Cardiac muscle cell (in vitro differentiated cells and primary cell): ENCODE measurements around the gene BCAR1. TPM values are rescaled to one million over a fixed set of nuclear protein-coding genes. Genes with fewer than 3 reads are reported as not detected.

Experiments used
- DNase-seq, 2 donors: peaks; one replicate each; pipeline versions ENCODE4 v3.0.0 to v3.0.0-alpha.2; 2010 to 2017; ENCODE audit warnings: low read depth in 1 of 2, low spot score in 1 of 2
- H3K27ac ChIP-seq: fragments of 200-600 bp; sonication (generic); 2 replicates; pipeline ENCODE4 v1.5.1; 2016
- H3K27me3 ChIP-seq: fragments of 200-600 bp; sonication (generic); 2 replicates; pipeline ENCODE4 v1.6.0; 2016; ENCODE audit warnings: control low read depth
- H3K36me3 ChIP-seq: fragments of 200-600 bp; sonication (generic); 2 replicates; pipeline ENCODE4 v1.5.1; 2016; ENCODE audit warnings: control low read depth
- H3K4me1 ChIP-seq: fragments of 200-600 bp; sonication (generic); 2 replicates; pipeline ENCODE4 v1.8.1; 2017; ENCODE audit warnings: low read depth, mild to moderate bottlenecking, mixed run types
- H3K4me3 ChIP-seq: fragments of 200-600 bp; sonication (generic); 2 replicates; pipeline ENCODE4 v1.5.1; 2016; ENCODE audit warnings: mild to moderate bottlenecking
- H3K9me3 ChIP-seq: fragments of 200-600 bp; sonication (generic); 2 replicates; pipeline ENCODE4 v1.5.1; 2017; ENCODE audit warnings: low read depth, mild to moderate bottlenecking, control low read depth
- CTCF ChIP-seq: IDR thresholded peaks from 2 replicates; pipeline ENCODE4 v1.5.1; 2012; ENCODE audit warnings: low read depth, mild to moderate bottlenecking, low read length
- polyA plus RNA-seq: library from polyadenylated mRNA; unstranded; fragments of >200 nt; fragmentation: Nextera tagmentation; extraction: Ambion mirVana; gene quantifications from 2 replicates; pipeline ENCODE4 v1.2.1, GENCODE V29; 2016
- total RNA-seq: library from RNA; depleted of rRNA; stranded (reverse); fragments of >200 nt; gene quantifications from 2 replicates; pipeline ENCODE4 v1.2.3, GENCODE V29; 2016

BCAR1 gene
- total RNA-seq (105 and 121 TPM in 2 replicates), polyA plus RNA-seq (83.7 and 106 TPM in 2 replicates)

- H3K9me3 ChIP-seq, result no peaks in the 10 kb centered on the region
- H3K27me3 ChIP-seq, result no peaks in the 10 kb centered on the region
- no peaks in the 10 kb centered on the region for H3K36me3 ChIP-seq
- H3K4me1 ChIP-seq, result peaks cover 56% of the 10 kb centered on the region
- peak; percentile 96 for DNase-seq
- H3K27ac ChIP-seq, result peak within 1 kb of the TSS; percentile 91
- no peak for TF ChIP-seq CTCF
- peak within 1 kb of the TSS; percentile 67 for H3K4me3 ChIP-seq
These were observed at the start of gene BCAR1 for GRCh38 chr16:75251280-75252048. TSS of gene BCAR1 (minus strand) at chr16:75251624. CDS start at chr16:75251482, 142 bp downstream.

DNA sequence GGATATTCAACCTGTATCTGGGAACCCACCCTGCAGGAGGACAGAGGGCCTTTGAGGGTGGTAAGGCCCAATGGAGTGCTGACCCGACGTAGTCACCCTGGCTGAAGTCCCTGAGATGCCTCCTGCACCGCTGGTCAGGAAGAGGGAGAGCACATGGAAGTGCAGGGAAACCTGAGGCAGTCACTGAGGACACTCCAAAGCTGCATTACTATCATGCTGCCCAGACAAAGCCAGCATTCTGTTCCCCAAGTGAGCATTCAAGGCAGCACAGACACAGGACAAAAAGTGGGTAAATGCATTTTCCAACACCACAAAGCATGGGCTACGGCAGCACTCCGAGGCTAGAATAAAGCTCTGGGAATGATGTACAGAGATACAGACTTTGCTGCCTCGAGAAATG is 46.8 kb upstream of the BCAR1 start:
- H3K27me3 ChIP-seq, result no peaks in the 10 kb centered on the region
- TF ChIP-seq CTCF, result no peak
- H3K36me3 ChIP-seq, result peaks cover 3% of the 10 kb centered on the region
- H3K9me3 ChIP-seq, result no peaks in the 10 kb centered on the region
- no peak overlapping the region for H3K4me3 ChIP-seq
- no peak overlapping the region for H3K27ac ChIP-seq
- no peak for DNase-seq
- no peaks in the 10 kb centered on the region for H3K4me1 ChIP-seq

- no peak for TF ChIP-seq CTCF
- Histone ChIP-seq H3K27me3 (no peaks in the 10 kb centered on the region), H3K27ac (no peak overlapping the region), H3K4me1 (no peaks in the 10 kb centered on the region), H3K36me3 (peaks cover 3% of the 10 kb centered on the region), H3K9me3 (no peaks in the 10 kb centered on the region), H3K4me3 (no peak overlapping the region)
- peak in 1 of 2 donors; percentile 70 for DNase-seq
These were observed 45.2 kb upstream of the BCAR1 start for GRCh38 chr16:75296606-75297005.

- Histone ChIP-seq H3K4me3 (no peak overlapping the region), H3K36me3 (peaks cover 3% of the 10 kb centered on the region), H3K27ac (peak overlapping the region; percentile 29), H3K4me1 (no peaks in the 10 kb centered on the region), H3K27me3 (no peaks in the 10 kb centered on the region), H3K9me3 (no peaks in the 10 kb centered on the region)
- DNase-seq, result no peak
- no peak for TF ChIP-seq CTCF
These were observed 43.5 kb upstream of the BCAR1 start for GRCh38 chr16:75294773-75295459.

- Histone ChIP-seq H3K27me3 (no peaks in the 10 kb centered on the region), H3K4me3 (no peak overlapping the region), H3K36me3 (peaks cover 3% of the 10 kb centered on the region), H3K27ac (no peak overlapping the region), H3K9me3 (no peaks in the 10 kb centered on the region), H3K4me1 (no peaks in the 10 kb centered on the region)
- no peak for TF ChIP-seq CTCF
- no peak for DNase-seq
These were observed 42.3 kb upstream of the BCAR1 start for GRCh38 chr16:75293772-75294171.
